ENCODE measurements around the gene MSI2.

MSI2 gene

GRCh38 chr17:57395721-57396321, 139.5 kb downstream of the MSI2 start:
- Histone ChIP-seq H3K27ac (ENCODE audit: low read length) (no peak overlapping the region), H3K4me1 (ENCODE audit: control insufficient read depth, low read depth, low read length) (peaks cover 28% of the 10 kb centered on the region), H3K27me3 (ENCODE audit: control insufficient read depth, insufficient read depth, low read length) (no peaks in the 10 kb centered on the region)

GRCh38 chr17:57396511-57396921, 140.2 kb downstream of the MSI2 start:
- Histone ChIP-seq H3K4me1 (ENCODE audit: control insufficient read depth, low read depth, low read length) (peaks cover 21% of the 10 kb centered on the region), H3K9me3 (ENCODE audit: control insufficient read depth, low read depth, low read length) (peaks cover 6% of the 10 kb centered on the region), H3K27me3 (ENCODE audit: control insufficient read depth, insufficient read depth, low read length) (no peaks in the 10 kb centered on the region), H3K9ac (ENCODE audit: low read length) (no peak overlapping the region), H3K4me3 (ENCODE audit: low read length) (no peak overlapping the region), H3K36me3 (ENCODE audit: control insufficient read depth, low read depth, low read length) (no peaks in the 10 kb centered on the region), H3K27ac (ENCODE audit: low read length) (no peak overlapping the region)

More at GRCh38 chr17:57395721-57396321, 139.5 kb downstream of the MSI2 start:
- no peak overlapping the region for H3K4me3 ChIP-seq (ENCODE audit: low read length)
- H3K9ac ChIP-seq (ENCODE audit: low read length): no peak overlapping the region
- no peaks in the 10 kb centered on the region for H3K36me3 ChIP-seq (ENCODE audit: control insufficient read depth, low read depth, low read length)
- H3K9me3 ChIP-seq (ENCODE audit: control insufficient read depth, low read depth, low read length): peaks cover 6% of the 10 kb centered on the region

- Histone ChIP-seq H3K27ac (ENCODE audit: low read length) (no peak overlapping the region), H3K4me1 (ENCODE audit: control insufficient read depth, low read depth, low read length) (peaks cover 13% of the 10 kb centered on the region), H3K9me3 (ENCODE audit: control insufficient read depth, low read depth, low read length) (peaks cover 6% of the 10 kb centered on the region), H3K4me3 (ENCODE audit: low read length) (no peak overlapping the region), H3K9ac (ENCODE audit: low read length) (no peak overlapping the region), H3K36me3 (ENCODE audit: control insufficient read depth, low read depth, low read length) (no peaks in the 10 kb centered on the region), H3K27me3 (ENCODE audit: control insufficient read depth, insufficient read depth, low read length) (no peaks in the 10 kb centered on the region)
Measured at GRCh38 chr17:57397402-57397801, 141.1 kb downstream of the MSI2 start.

GRCh38 chr17:57399690-57400089, 143.4 kb downstream of the MSI2 start:
- Histone ChIP-seq H3K4me3 (ENCODE audit: low read length) (no peak overlapping the region), H3K9me3 (ENCODE audit: control insufficient read depth, low read depth, low read length) (no peaks in the 10 kb centered on the region), H3K27ac (ENCODE audit: low read length) (no peak overlapping the region), H3K4me1 (ENCODE audit: control insufficient read depth, low read depth, low read length) (peaks cover 13% of the 10 kb centered on the region), H3K27me3 (ENCODE audit: control insufficient read depth, insufficient read depth, low read length) (no peaks in the 10 kb centered on the region), H3K9ac (ENCODE audit: low read length) (no peak overlapping the region), H3K36me3 (ENCODE audit: control insufficient read depth, low read depth, low read length) (peaks cover 3% of the 10 kb centered on the region)

- Histone ChIP-seq H3K27ac (ENCODE audit: low read length) (no peak overlapping the region), H3K9me3 (ENCODE audit: control insufficient read depth, low read depth, low read length) (no peaks in the 10 kb centered on the region), H3K36me3 (ENCODE audit: control insufficient read depth, low read depth, low read length) (peaks cover 3% of the 10 kb centered on the region), H3K9ac (ENCODE audit: low read length) (no peak overlapping the region), H3K4me1 (ENCODE audit: control insufficient read depth, low read depth, low read length) (peaks cover 14% of the 10 kb centered on the region), H3K27me3 (ENCODE audit: control insufficient read depth, insufficient read depth, low read length) (no peaks in the 10 kb centered on the region), H3K4me3 (ENCODE audit: low read length) (no peak overlapping the region)
Measured at GRCh38 chr17:57400648-57401047, 144.3 kb downstream of the MSI2 start.

- H3K9me3 ChIP-seq (ENCODE audit: control insufficient read depth, low read depth, low read length): no peaks in the 10 kb centered on the region
- H3K4me1 ChIP-seq (ENCODE audit: control insufficient read depth, low read depth, low read length): peaks cover 14% of the 10 kb centered on the region
- H3K4me3 ChIP-seq (ENCODE audit: low read length): no peak overlapping the region
- H3K9ac ChIP-seq (ENCODE audit: low read length): no peak overlapping the region
- H3K27ac ChIP-seq (ENCODE audit: low read length): no peak overlapping the region
- peaks cover 3% of the 10 kb centered on the region for H3K36me3 ChIP-seq (ENCODE audit: control insufficient read depth, low read depth, low read length)
- H3K27me3 ChIP-seq (ENCODE audit: control insufficient read depth, insufficient read depth, low read length): no peaks in the 10 kb centered on the region
Measured at GRCh38 chr17:57401556-57402488, 145.5 kb downstream of the MSI2 start.

- Histone ChIP-seq H3K36me3 (ENCODE audit: control insufficient read depth, low read depth, low read length) (peaks cover 3% of the 10 kb centered on the region), H3K9me3 (ENCODE audit: control insufficient read depth, low read depth, low read length) (no peaks in the 10 kb centered on the region), H3K4me1 (ENCODE audit: control insufficient read depth, low read depth, low read length) (peaks cover 23% of the 10 kb centered on the region), H3K27me3 (ENCODE audit: control insufficient read depth, insufficient read depth, low read length) (no peaks in the 10 kb centered on the region), H3K27ac (ENCODE audit: low read length) (no peak overlapping the region), H3K9ac (ENCODE audit: low read length) (no peak overlapping the region), H3K4me3 (ENCODE audit: low read length) (no peak overlapping the region)
Measured at GRCh38 chr17:57402681-57403180, 146.4 kb downstream of the MSI2 start.

GRCh38 chr17:57403236-57403635, 146.9 kb downstream of the MSI2 start:
- Histone ChIP-seq H3K4me3 (ENCODE audit: low read length) (no peak overlapping the region), H3K9me3 (ENCODE audit: control insufficient read depth, low read depth, low read length) (no peaks in the 10 kb centered on the region), H3K4me1 (ENCODE audit: control insufficient read depth, low read depth, low read length) (peaks cover 28% of the 10 kb centered on the region), H3K27ac (ENCODE audit: low read length) (no peak overlapping the region), H3K27me3 (ENCODE audit: control insufficient read depth, insufficient read depth, low read length) (no peaks in the 10 kb centered on the region), H3K9ac (ENCODE audit: low read length) (no peak overlapping the region), H3K36me3 (ENCODE audit: control insufficient read depth, low read depth, low read length) (peaks cover 3% of the 10 kb centered on the region)

GRCh38 chr17:57404073-57404472, 147.8 kb downstream of the MSI2 start:
- no peaks in the 10 kb centered on the region for H3K9me3 ChIP-seq (ENCODE audit: control insufficient read depth, low read depth, low read length)
- no peak overlapping the region for H3K9ac ChIP-seq (ENCODE audit: low read length)
- no peak overlapping the region for H3K4me3 ChIP-seq (ENCODE audit: low read length)
- H3K27me3 ChIP-seq (ENCODE audit: control insufficient read depth, insufficient read depth, low read length): no peaks in the 10 kb centered on the region
- H3K27ac ChIP-seq (ENCODE audit: low read length): no peak overlapping the region
- peaks cover 3% of the 10 kb centered on the region for H3K36me3 ChIP-seq (ENCODE audit: control insufficient read depth, low read depth, low read length)
- H3K4me1 ChIP-seq (ENCODE audit: control insufficient read depth, low read depth, low read length): peaks cover 35% of the 10 kb centered on the region

- Histone ChIP-seq H3K27me3 (ENCODE audit: control insufficient read depth, insufficient read depth, low read length) (no peaks in the 10 kb centered on the region), H3K9me3 (ENCODE audit: control insufficient read depth, low read depth, low read length) (no peaks in the 10 kb centered on the region), H3K27ac (ENCODE audit: low read length) (no peak overlapping the region), H3K4me1 (ENCODE audit: control insufficient read depth, low read depth, low read length) (peaks cover 40% of the 10 kb centered on the region), H3K4me3 (ENCODE audit: low read length) (no peak overlapping the region), H3K36me3 (ENCODE audit: control insufficient read depth, low read depth, low read length) (peaks cover 3% of the 10 kb centered on the region), H3K9ac (ENCODE audit: low read length) (no peak overlapping the region)
Measured at GRCh38 chr17:57404795-57405490, 148.6 kb downstream of the MSI2 start.

GRCh38 chr17:57405491-57406072, 149.3 kb downstream of the MSI2 start:
- Histone ChIP-seq H3K36me3 (ENCODE audit: control insufficient read depth, low read depth, low read length) (peaks cover 3% of the 10 kb centered on the region), H3K27me3 (ENCODE audit: control insufficient read depth, insufficient read depth, low read length) (no peaks in the 10 kb centered on the region), H3K27ac (ENCODE audit: low read length) (no peak overlapping the region), H3K9me3 (ENCODE audit: control insufficient read depth, low read depth, low read length) (no peaks in the 10 kb centered on the region), H3K4me3 (ENCODE audit: low read length) (no peak overlapping the region), H3K9ac (ENCODE audit: low read length) (no peak overlapping the region), H3K4me1 (ENCODE audit: control insufficient read depth, low read depth, low read length) (peaks cover 44% of the 10 kb centered on the region)

All from iPS-18a (cell line).